ENCODE measurements around the gene TAAR9.
"Not testable (repeated sequence)": the region's sequence is repeated elsewhere in the genome, so short reads cannot be mapped to it uniquely, and the experiment has no call there.

The TAAR9 gene

GRCh38 chr6:132520953-132521352 is 17.1 kb upstream of the TAAR9 start:
- peak; percentile 64 for DNase-seq

GRCh38 chr6:132524646-132525045 is 13.4 kb upstream of the TAAR9 start:
- peak; percentile 7 for DNase-seq

GRCh38 chr6:132525866-132526265 is 12.2 kb upstream of the TAAR9 start:
- no peak for DNase-seq

DNA sequence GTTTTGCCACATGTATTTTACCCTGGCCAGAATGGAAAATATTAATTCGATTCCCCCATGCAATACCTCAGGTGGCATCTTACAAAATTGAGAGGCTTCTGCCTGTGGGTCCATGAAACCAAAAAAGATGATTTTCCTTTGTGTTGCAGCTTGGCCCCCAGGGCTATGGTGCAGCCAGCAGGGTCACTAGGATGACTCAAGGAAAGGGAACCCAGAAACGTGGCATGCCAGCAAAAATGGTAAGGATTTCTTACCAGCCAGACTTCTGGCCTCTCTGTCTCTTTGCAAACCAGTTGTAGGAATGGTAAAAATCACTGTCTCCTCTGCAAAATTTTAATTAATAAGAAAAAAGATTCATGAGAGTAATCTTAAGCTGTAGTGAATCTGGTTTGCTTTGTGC is 11.6 kb upstream of the TAAR9 start:
- no peak for DNase-seq

DNA sequence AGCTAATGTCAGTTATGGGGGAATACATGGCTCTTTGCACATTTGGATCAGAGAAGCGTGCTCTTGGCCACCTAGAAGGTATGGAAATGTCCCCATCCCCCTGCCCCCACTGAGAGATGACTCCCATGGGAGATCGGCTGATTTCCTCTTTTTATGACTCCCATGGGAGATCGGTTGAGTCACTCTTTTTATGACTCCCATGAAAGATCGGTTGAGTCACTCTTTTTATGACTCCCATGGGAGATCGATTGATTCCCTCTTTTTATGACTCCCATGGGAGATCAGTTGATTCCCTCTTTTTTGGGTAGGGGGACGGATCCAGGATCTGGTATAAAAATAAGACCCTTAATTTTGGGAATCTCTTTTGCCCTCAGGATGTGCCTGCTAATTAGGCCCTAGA is 10.3 kb upstream of the TAAR9 start:
- peak; percentile 27 for DNase-seq

- DNase-seq, result peak; percentile 61
Measured at GRCh38 chr6:132530293-132530974, 7.6 kb upstream of the TAAR9 start.

GRCh38 chr6:132534546-132534945 is 3.5 kb upstream of the TAAR9 start:
- DNase-seq, result not testable (repeated sequence)

GRCh38 chr6:132537145-132537544 is 932 bp upstream of the TAAR9 start:
- DNase-seq, result no peak

DNA sequence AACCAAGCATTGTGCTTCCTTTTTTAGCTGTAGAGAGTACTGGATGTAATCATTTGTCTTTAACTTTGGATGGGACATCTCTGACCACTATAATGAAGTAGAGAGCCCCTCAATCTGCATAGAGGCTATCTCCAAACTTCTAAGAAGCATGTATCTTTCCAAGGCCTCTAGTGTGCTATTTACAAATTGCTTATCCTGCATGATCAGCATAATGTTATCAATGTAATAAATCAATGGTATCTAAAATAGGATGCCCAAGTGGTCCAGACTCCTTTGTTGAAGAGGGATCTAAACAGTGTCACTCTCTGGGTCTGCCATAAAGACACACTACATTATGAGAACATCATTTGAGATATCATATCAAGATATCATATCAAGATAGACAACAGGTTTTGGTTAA is 6.7 kb downstream of the TAAR9 start:
- no peak for DNase-seq

GRCh38 chr6:132548746-132549463 is 10.8 kb downstream of the TAAR9 start:
- no peak for DNase-seq

- no peak for DNase-seq
Measured at GRCh38 chr6:132551214-132551613, 13.1 kb downstream of the TAAR9 start.

DNA sequence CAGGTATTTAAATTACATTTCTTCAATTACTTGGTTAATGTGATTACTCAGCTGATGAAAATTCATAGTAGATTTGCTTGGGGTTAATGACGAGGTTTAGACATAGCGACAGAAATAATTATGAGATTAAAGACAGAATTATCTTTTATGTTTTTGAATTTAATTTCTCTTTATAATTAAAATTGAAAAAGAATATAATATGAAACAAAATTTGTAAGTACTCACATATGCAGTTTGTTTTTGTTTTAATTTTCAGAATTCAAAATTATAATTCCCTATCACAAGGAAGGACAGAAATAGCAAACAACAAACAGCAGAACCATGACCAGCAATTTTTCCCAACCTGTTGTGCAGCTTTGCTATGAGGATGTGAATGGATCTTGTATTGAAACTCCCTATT is 14.3 kb downstream of the TAAR9 start, which contains the start of gene TAAR8:
Gene TAAR8 (plus strand): TSS at position 301 of the 400 bp plus-strand sequence. CDS start 21 bp downstream, at position 322.
- no peak for DNase-seq

DNA sequence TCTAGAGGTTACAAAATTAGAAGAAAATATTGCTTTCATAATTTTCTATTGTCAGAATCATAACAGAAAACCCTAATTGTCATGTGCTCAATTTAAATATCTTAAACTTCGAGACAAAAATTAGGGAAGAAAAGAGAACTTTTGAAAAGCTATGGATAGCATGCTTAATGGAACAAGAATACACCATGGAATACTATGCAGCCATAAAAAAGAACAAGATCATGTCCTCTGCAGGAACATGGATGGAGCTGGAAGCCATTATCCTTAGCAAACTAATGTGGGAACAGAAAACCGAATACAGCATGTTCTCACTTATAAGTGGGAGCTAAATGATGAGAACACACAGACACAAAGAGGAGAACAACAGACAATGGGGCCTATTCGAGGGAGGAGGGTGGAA is 22.0 kb downstream of the TAAR9 start:
- not testable (repeated sequence) for DNase-seq

DNA sequence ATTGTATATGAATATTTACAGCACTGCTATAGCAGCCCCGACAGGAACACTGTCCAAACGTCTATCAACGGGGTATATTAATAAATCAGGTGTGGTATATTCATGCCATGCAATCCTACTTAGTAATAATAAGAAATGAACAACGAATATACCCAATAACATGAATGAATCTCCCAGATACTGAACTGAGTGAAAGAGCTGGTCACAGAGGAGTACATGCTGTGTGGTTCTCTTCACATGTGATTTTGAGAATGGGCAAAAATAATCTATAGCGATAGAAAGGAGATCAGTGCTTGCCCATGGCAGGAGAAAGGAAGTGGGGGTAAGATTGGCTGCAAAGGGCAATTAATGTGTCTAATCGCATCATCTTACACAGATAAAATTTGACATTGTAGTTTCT is 28.3 kb downstream of the TAAR9 start:
- DNase-seq, result no peak

GRCh38 chr6:132567566-132567965 is 29.5 kb downstream of the TAAR9 start:
- no peak for DNase-seq

DNA sequence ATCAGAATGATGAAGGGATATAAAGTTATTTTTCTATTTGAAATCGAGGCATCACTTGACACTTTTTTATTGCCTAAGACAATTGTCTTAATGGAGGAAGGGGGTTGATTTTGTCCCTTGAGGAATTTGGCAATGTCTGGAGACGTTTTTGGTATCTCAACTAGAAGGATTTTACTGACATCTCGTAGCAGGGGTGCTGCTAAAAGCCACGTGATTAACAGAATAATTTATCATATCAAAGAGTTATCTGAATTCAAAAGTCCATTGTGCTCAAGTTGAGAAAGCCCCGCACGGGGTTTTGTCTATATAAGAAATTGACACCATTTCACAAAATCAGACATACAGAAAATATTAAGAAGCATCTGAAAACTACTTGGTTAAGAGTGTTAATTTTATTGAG is 30.5 kb downstream of the TAAR9 start:
- DNase-seq, result no peak

DNA sequence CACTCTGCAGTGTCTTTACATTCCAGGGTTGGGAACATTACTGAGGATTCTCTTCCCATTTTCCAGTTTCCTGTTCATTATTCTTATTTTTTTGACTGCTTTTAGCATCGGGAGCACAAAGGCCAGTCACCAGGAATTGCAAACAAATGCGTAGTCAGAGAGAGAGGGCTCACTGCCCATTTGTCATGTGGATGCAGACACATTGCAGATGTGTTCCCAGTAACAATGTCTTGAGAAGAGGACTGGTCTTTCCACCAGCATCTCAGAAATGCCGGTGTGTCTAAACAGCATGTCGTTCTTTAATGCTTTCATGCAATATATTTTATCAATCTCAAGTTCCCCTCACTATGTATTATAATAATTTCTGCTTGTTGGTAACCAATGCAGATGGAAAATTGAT is 31.1 kb downstream of the TAAR9 start:
- no peak for DNase-seq

- no peak for DNase-seq
Measured at GRCh38 chr6:132570221-132570777, 32.2 kb downstream of the TAAR9 start, which contains the start of gene TAAR6. Gene TAAR6 (plus strand): TSS chr6:132570322. CDS start chr6:132570322, 0 bp downstream.

DNA sequence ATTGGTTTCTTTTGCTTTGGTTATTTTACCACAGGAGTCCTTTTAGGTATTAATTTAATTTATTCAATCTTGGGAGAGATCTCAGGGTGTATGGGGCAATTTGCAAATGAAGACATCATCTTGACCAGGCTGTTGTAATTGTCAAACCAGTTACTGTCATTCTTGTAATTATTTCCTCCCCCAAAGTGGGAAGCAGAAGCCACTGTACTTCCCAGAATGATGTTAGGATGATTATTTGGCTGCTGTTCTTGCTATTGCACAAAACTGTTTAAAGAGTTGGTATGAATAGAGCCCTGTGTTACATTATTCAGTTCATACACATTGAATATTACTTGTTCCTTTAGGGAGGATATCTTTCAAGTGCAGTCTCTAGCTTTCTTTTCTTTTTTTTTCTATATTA is 33.7 kb downstream of the TAAR9 start:
- no peak for DNase-seq

- no peak for DNase-seq
Measured at GRCh38 chr6:132584698-132585097, 46.6 kb downstream of the TAAR9 start.

- DNase-seq, result no peak
Measured at GRCh38 chr6:132587424-132587823, 49.3 kb downstream of the TAAR9 start.

Measured in fibroblast of upper back skin (primary cell).